HT-29 (cell line): ENCODE data around the gene ARHGAP6. TPM values are rescaled to one million over a fixed set of nuclear protein-coding genes. Genes with fewer than 3 reads are reported as not detected.

Experiments
- DNase-seq: peaks from one replicate; pipeline ENCODE4 v3.0.0-alpha.2; 2015; ENCODE audit warnings: low spot score
- total RNA-seq: library from RNA; depleted of rRNA; stranded (reverse); fragments of >200 nt; shearing (Covaris generic); gene quantifications from 2 replicates; pipeline ENCODE4 v1.2.3, GENCODE V29; 2014

ARHGAP6 gene
- total RNA-seq, 1 experiment from 2014 or later: not detected

DNA sequence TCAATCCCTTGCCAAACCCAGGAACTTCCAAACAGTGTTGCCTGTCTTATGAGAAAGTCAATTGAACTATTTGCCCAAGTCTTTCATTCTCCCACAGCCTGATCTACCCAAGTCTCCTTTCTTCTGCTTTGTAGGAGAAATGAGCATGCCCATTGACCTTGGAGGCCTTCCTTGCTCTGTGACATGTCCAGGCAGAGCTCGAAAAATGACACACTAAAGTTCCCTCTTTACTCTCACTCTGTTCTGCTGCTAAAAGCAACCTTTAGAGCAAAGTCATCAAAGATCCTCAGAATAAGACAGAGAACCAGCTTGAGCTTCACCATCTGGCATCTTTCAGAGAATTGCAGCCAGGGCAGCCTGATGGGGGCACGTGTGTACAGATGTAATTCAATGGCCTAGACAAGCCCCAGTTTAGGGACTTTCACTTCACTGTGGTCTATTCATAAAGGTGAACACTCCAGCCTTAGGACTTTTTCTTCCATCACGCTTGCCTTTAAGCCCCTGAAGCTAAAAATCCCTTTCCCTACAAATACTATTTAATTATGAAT, 236.1 kb downstream of the ARHGAP6 start:
- DNase-seq: no peak

DNA sequence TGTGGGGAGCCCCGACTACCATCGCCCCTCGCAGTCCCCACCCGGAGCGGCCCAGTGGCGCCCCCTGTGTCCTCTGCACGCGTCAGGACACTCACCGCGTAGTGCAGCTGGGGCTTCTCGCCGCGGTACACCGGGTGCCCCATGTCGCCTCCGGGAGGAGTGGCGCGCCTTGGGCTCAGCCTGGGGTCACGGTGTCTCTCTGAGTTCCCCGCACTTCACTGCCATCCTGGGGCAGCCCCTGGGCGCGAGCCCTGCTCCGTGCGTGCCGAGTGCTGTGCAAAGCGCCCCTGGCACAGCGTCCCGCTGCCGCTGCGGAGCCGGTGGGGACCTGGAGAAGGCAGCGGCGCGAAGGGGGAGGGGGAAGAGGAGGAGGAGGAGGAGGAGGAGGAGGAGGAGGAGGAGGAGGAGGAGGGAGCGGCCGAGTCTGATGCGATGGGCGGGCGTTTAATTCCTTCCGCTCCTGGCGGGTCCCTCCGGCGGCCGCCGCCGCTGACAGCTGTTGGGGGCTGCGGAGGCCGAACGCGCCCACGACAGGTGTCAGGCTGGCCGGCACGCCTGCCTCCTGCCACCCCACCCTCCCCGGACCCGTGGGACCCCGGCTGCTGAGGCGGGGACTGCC, 238.2 kb downstream of the ARHGAP6 start:
- DNase-seq: no peak

DNA sequence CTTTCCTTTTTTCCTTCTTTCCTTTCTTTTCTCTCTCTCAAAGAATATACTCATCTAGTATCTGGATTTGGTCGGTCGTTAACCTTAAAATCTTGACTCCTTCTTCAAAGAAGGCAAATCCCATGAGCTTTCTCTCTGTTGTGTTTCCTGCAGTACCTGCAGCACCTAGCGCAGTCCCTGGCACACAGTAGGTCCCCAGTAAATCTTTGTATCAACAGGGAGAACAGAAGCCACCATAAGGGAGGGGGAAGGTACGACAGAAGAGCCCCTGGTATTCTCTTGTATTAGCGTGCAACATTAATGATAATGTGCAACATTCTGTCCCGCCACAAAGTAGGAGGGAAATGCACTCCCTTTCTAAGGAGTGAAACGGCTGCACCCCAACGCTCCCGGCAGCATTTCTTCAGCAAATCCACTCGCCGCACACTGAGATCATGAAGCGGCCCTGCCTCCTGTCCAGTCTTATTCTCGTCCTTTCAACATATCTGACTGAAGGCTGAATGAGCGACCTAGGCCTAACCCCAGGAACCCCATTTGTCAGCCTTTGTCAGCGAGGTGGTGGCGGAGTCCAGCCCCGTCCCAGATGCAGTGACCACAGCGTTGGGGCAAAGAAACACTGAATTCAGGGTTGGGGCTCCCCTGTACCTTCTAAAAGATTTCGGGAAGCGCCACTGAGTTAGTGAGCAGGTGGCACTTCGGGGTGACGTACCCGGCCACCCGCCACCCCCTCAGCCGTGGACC, 238.8 kb downstream of the ARHGAP6 start:
- no peak for DNase-seq

DNA sequence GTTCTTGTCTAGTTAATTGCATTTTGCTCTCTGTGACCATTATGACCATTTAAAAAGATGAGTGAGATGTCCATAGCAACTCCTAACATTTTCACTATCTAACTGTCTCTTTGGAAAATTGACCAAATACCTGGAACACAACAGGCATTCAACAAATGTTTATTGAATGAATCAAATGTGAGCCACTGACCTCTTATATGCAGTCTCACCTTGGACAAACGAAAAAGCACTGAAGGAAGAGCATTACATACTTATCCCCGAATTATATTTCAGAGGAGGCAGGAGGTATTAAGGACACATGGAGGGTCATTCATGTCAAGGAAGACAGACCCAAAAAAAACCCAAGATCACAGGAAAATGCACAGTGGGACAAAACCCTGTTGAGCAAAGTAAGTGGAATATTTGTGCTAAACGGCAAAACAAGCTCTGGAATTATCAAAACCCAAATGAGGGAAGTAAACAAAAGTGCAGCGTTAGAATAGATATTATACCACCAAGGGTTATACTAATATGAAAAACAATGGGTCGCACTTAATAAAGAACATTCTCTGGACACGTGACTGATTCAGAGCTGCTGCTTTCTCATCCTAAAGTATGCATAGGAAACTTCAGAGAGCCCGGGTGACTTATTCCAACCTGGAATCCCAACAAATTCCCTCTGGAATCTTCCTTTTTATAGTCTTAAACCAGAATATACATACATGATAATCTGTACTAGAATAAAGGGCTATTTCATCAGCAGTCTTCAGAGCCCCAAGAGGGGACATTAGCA, 240.6 kb downstream of the ARHGAP6 start:
- DNase-seq: no peak

DNA sequence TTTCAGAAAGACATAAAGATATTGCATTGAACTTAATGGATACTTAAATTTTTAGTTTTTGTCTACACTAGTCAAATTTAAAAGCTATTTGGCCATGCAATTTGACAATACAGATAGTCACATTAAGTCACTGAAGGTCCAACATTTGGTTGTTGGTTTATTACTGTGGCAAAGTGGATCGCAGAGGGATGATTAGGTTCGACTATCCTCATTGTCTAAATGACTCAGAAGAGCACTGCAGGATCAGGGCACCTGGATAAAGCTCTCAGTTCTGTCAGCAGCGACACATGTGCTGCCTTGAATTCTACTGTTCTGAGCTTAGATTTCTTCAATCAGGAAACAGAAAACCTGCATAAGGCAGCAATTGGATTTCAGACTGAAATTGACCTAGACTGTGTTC, 241.8 kb downstream of the ARHGAP6 start:
- no peak for DNase-seq

DNA sequence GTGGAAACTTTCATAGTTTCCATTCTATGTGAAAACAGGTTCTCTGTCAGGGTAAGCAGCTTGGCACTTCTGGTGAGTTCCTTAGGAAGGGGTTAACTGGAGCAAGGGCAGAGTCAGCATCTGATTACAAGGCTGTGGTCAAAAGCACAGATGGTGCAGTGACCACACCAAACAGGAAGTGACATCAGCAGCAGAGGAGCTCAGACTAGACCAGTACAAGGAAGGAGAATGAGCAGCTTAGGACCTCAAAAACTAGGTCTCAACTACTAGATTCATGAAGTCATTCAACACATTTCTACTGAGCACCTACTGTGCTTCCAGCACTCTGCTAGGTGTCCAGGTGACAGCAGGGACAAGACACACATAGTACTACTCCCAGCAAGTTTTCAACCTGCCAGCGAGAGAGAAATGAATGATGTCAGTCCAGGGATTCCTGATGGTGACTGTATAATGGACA, 242.3 kb downstream of the ARHGAP6 start:
- DNase-seq: peak; percentile 10

DNA sequence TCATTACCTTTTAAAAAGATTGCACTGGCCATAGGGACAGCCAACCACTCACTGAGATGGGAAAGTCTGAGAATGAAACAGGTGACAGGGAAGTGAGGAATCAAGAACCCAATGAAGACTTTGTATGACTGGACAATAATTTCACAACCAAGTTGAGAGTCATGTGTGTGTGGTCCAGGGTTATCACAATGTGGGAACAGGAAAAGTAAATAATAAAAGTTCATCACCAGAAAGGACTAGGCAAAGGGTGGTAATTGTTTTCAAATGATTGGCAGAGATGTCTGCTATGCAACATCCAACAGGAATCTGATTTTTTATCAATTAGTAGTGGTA, 243.2 kb downstream of the ARHGAP6 start:
- no peak for DNase-seq

DNA sequence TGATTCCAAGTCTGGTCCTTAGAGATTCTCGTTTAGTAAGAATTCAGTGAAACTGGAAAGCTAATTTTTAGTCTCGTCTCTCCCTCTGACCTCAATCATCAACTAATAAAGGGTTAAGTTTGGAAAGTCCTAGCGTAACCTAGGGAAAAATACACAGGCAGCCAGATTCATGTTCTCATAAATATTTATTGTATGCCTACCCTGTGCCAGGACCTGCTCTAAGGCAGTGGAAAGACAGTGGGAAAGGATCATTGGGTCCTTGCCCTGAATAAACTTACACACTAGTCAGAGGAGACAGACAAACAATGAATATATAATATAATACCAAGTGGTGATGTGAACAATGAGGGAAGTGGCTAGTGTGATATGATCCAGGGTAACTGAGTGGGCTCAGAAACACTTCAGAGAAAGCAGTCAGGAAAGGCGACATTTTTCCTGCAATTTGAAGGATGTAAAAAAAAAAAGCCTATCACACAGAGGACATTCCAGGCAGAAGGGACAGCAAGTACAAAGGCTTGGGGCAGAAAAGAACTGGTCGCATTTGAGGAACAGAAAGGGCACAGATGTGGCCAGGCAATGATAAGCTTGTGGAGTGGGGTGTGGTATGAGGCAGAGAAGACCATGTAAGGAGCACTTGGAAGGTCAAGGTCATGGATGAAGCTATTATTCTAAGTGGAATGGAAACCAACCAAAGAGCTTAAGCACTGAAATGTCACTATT, 243.8 kb downstream of the ARHGAP6 start:
- no peak for DNase-seq

DNA sequence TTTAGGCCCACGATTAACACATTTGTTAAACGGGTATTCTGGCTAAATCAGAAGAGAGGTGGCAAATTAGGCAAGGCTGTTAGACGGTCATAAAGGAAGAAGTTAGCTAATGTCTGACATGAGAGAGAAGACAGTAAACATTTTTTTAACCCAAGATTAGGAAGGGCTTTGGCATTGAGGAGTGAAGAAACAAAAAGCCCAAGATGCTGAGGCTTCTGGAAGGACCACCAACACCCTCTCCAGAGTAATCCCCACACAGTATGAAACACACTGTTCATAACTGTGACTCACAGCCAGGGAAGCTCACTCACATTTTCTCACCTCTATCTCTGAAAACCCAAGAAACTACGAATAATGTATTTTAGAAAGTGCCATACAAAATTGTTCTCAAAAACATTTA, 244.9 kb downstream of the ARHGAP6 start:
- no peak for DNase-seq

DNA sequence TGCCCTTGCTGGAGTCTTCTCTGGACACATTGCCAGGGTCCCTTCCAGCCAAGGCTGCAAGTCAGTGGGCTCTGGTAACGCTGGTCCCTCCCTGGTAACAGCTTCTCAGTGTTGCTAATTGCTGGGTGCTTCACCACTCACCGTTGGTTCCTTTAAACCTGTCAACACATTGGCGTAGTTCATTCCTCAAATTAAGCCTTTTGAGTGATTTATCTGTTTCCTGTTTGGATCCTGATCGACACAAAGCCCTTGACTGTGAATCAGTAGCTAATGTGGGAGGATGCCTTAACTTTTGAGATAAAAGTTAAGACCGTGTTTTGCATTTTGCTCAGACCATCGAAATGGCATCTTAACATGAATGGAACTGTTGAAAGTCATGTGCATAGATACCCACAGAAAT, 246.6 kb downstream of the ARHGAP6 start:
- no peak for DNase-seq

DNA sequence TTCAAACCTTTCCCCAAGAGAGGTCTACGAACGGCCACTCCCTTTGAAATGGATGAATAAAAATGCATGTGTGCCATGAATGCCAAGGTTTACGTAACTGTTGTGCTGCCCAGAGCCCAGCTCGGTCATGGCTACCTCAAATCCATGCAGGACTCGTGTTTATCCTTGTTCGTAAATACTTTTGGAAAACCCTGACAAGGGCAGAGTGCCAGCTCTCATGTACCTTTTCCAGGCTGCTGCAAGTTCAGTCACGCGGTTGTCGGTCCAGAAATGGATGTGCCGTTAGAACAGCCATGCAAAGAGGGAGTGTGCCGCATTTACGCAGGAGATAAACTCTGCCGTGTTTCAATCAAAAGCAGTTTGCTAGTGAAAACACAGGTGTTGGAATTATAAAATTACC, 249.1 kb downstream of the ARHGAP6 start:
- DNase-seq: no peak

DNA sequence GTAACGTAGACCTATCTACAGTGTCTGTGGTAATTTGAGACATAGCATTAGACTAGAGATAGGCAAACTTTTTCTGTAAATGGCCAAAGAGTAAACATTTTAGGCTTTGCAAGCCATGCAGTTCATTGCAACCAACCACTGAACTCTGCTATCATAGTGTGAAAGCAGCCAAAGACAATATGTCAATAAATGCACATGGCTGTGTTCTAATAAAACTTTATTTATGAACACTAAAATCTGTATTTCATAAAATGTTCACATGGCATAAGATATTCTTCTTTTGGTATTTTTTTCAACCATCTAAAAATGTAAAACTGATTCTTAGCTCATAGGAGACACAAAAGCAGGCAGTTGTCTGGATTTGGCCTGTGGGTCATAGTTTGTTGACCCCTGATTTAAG, 251.6 kb downstream of the ARHGAP6 start:
- DNase-seq: no peak

DNA sequence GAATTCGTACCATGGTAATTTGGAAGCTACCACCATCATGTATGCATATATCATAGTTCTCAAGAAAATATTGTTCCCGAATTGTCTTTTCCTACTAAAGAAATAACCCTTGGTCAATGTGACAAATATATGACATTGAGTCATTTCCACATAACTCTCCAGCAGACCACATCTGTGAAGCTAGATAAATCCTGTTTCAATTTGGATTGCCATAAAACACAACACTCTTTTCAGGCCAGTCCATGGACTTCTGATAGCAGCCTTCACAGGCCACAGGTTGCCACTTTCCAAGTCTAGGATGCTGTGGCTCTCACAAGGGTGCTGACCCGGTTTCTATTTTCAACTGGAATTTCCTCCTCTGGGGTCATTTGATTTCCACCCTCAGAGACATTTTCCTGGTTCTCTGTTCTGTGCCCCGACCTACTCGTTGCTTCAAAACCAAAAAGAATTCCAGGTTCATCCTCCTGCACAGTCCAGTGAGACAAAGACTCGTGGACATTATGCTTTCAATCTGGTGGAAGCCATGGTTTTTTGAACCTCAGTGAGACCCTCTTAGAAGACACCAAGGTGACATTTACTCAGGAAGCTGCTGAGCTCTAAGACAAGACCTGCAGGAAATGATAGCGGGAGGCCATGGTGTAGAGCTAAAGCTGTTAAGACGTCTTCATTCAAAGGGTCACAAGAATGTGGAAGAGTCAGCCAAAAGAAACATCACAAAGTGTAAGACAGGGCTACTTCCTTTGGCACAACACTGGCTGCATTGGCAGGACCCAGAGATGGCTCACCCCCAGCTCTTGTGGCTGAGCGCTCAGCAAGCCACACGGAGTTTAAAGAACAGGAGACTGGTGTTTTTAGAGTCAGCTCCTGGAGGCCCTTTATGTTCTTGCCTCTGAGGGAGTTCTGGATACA, 252.8 kb downstream of the ARHGAP6 start:
- DNase-seq: no peak

DNA sequence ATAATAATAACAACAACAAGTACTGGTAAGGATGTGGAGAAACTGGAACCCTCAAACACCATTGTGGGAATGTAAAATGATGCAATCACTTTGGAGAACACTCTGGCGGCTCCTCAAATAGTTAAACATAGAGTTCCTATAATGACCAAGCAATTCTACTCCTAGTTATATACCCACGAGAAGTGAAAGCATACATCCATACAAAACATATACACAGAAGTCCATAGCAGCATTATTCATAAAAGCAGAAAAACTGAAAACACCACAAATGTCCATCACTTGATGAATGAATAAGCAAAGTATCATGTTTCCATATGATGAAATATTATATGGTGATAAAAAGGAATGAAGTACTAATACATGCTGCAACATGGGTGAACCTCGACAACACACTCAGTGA, 255.8 kb downstream of the ARHGAP6 start:
- DNase-seq: no peak

DNA sequence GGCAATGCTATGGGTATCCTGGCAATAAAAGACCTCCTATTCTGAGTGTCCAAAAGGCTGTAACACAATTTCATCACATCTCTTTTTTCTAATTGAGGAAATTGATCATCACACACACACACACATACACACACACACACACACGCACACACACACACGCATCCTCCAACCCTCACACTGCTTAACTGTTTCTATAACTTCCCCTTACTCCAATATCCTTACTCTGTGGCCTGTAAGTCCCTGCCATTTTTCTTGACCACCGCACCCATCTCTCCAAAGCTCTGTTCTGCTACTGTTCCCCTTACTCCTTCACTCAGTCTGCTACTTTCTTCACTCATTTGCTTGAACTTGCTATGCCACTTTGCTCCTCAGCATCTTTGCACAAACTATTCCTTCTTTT, 256.9 kb downstream of the ARHGAP6 start:
- no peak for DNase-seq

DNA sequence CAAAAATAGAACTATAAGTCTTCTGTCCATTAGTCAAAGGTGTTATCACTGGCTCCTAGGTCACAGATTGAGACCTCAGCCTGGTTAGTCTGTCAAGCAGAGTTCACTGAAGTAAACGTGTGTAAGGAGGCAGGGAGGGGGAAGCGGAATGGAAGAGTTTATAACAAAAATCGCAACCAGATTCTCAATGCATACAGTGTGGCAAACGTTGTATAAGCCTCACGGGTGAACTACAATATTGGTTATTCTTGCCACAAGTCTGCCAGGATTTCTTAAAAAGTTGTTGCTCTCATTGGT, 257.7 kb downstream of the ARHGAP6 start:
- DNase-seq: no peak

DNA sequence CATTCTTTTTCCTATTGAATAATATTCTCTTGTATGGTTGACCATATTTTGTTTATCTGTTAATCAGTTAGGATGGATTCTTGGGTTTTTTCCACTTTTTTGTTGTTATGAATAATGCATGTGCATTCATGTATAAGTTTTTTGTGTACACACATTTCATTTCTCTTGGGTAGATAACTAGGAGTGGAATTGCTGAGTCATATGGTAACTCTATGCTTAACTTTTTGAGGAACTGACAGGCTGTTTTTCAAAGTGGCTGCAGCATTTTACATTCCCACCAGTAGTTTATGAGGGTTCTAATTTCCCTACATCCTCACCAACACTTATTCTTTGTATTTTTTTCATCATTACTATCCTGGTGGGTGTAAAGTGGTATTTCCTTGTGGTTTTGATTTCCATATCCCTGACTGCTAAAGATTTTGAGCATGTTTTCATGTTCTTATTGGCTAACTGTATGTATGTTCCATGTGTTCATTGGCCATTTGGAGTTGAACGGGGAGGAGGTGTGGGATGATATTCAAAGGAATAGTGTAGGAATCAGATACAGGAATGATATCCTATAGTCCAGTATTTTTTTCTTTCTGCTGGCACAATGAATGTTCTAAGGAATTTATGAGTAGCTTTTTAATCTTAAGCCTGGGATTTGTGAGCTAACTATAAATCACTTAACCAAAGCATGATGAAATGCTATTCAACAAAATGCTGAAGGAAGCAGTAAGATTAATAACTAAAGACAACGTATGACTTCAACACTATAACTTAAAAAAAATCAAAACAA, 258.2 kb downstream of the ARHGAP6 start:
- DNase-seq: no peak

DNA sequence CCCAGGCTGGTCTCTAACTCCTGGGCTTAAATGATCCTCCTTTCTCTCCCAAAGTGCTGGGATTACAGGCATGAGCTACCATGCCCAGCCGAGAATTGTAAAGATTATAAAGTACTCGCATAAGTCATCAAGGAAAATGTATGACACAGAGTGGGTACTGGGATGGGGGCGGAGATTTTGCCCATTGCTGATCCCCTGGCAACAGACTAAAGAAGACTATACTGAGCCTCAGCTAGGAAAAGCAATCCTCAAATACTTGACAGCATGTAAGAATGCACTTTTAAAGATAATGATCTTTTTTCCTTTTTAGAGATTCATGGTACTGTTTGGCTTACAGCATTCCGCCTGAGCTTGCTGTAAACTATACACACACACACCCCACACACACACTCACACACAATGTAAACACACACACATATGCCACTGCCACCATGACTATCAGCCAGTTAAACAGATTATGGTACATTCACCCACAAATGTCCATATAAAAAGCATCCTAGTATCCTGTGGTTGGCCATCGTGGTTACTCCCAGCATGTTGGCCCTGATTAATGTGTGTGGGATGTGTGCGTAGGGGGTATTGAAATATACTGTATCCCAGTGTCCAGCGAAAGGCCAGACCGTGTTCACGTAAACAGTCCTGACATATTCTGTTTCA, 259.5 kb downstream of the ARHGAP6 start:
- DNase-seq: no peak

DNA sequence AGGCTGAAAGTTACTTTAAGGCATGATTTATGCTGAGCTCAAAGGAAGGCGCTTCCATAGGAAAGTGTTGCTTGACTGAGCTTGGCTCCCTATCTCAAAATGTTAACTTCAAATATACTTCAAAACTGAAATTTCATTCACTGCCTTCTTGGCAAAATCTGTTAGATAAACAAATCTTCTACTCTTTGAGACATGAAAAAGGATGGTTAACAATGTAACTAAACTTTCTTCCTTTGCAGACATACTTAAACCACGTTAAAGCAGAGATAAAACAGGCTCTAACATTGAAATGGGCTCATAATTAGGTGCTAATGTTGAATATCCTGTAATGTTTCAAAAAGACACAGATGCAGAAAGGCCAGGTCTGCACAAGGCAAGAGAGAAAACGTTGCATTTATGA, 262.1 kb downstream of the ARHGAP6 start:
- no peak for DNase-seq

DNA sequence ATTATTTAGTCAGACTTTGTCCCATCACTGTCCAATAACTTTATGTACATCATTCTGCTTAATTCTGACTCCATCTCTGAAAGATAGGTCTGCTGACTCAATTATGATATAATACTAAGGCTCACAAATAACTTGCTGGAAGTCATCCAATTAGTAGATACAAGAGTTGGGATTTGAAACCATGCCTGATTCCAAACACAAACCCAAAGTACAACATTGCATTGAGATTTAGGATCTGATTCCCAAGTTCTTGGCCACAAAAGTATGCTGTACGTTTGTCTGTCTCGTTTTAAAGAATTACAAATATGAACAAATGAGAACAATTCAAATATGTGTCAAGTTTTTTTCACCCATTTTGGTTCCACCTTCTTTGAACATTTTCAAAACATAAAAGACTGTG, 263.8 kb downstream of the ARHGAP6 start:
- DNase-seq: no peak
